GM19372 (cell line): ENCODE data around the gene ZNF608.

Experiments used
- ATAC-seq: cut with Tn5 transposase; IDR thresholded peaks from one replicate; pipeline ENCODE4 v1.9.1; 2021; ENCODE audit warnings: mild to moderate bottlenecking, low read depth, moderate library complexity; ENCODE audit not compliant: unreplicated experiment

Gene ZNF608

GRCh38 chr5:124745928-124746915, at the start of gene ZNF608:
Gene ZNF608, minus strand, starts transcription at chr5:124746639. Its CDS starts 1,650 bp downstream, at chr5:124744989.
- ATAC-seq: no peak

GRCh38 chr5:124795829-124796228, 49.4 kb upstream of the ZNF608 start:
- no peak for ATAC-seq

GRCh38 chr5:124790895-124791732, 44.7 kb upstream of the ZNF608 start:
- no peak for ATAC-seq

- no peak for ATAC-seq
These were observed 44.0 kb upstream of the ZNF608 start for GRCh38 chr5:124790301-124790894.

- ATAC-seq: no peak
These were observed 42.7 kb upstream of the ZNF608 start for GRCh38 chr5:124789104-124789605.

- no peak for ATAC-seq
These were observed 37.4 kb upstream of the ZNF608 start for GRCh38 chr5:124783794-124784193.

- ATAC-seq: no peak
These were observed 36.8 kb upstream of the ZNF608 start for GRCh38 chr5:124783285-124783684.

GRCh38 chr5:124782262-124782661, 35.8 kb upstream of the ZNF608 start:
- ATAC-seq: no peak

GRCh38 chr5:124780011-124780410, 33.6 kb upstream of the ZNF608 start:
- ATAC-seq: no peak

- ATAC-seq: no peak
These were observed 27.2 kb upstream of the ZNF608 start for GRCh38 chr5:124773315-124774311.

- no peak for ATAC-seq
These were observed 26.2 kb upstream of the ZNF608 start for GRCh38 chr5:124772457-124773200.

GRCh38 chr5:124771761-124772160, 25.3 kb upstream of the ZNF608 start:
- no peak for ATAC-seq

- no peak for ATAC-seq
These were observed 18.7 kb upstream of the ZNF608 start for GRCh38 chr5:124764992-124765611.

- no peak for ATAC-seq
These were observed 18.1 kb upstream of the ZNF608 start for GRCh38 chr5:124764585-124764984.

GRCh38 chr5:124761010-124761409, 14.6 kb upstream of the ZNF608 start:
- ATAC-seq: no peak

- no peak for ATAC-seq
These were observed 14.2 kb upstream of the ZNF608 start for GRCh38 chr5:124760608-124761007.

GRCh38 chr5:124755565-124755964, 9.1 kb upstream of the ZNF608 start:
- no peak for ATAC-seq

GRCh38 chr5:124755041-124755440, 8.6 kb upstream of the ZNF608 start:
- ATAC-seq: no peak
